Brain microvascular endothelial cell (primary cell): ENCODE data around the gene XPNPEP2.

Source experiments
- DNase-seq: peaks from one replicate; pipeline ENCODE4 v3.0.0-alpha.2; 2020
- H3K27ac ChIP-seq: fragments of 250-450 bp; sonication (Bioruptor Pico); 2 replicates; pipeline ENCODE4 v1.5.1; 2020; ENCODE audit warnings: mild to moderate bottlenecking, moderate library complexity
- H3K27me3 ChIP-seq: fragments of 250-450 bp; sonication (Bioruptor Pico); replicated peaks from 2 replicates; pipeline ENCODE4 v1.5.1; 2020; ENCODE audit warnings: mild to moderate bottlenecking
- H3K36me3 ChIP-seq: fragments of 250-450 bp; sonication (Bioruptor Pico); replicated peaks from 2 replicates; pipeline ENCODE4 v1.5.1; 2020; ENCODE audit warnings: mild to moderate bottlenecking
- H3K4me3 ChIP-seq: 2 replicates; pipeline ENCODE4 v1.5.1; 2011; ENCODE audit warnings: low read depth, mild to moderate bottlenecking, control low read depth, low read length, moderate library complexity
- CTCF ChIP-seq: IDR thresholded peaks from 2 replicates; pipeline ENCODE4 v1.5.1; 2011; ENCODE audit warnings: low read depth, mild to moderate bottlenecking, moderate library complexity, low read length, control low read depth, inconsistent platforms; ENCODE audit errors: missing control alignments
- in situ Hi-C: cut with HindIII; loops from 2 replicates; pipeline ENCODE4 v1.10.0; 2017; ENCODE audit warnings: low sequenced_read_pairs, low pct_ligation_motif_present

Gene XPNPEP2

DNA sequence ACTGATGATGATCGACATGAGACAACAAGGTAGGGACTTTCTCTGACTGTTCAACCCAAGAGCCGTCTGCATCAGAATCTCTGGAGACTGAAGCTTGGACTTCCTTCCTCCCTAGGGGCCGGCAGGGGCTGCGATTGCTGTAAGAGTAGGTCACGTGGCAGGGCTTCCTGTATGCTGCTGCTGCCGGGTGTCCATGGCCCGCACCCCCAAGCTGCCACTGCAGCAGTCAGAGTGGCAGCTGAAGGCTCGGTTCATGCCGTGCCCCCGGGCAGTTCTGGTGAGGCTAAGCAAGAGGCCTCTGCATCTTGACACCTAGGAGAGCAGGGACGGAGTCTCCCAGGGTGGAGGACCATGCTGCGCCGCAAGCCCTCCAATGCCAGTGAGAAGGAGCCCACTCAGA is 41.0 kb downstream of the XPNPEP2 start, which contains the start of gene SASH3:
SASH3 (plus strand) TSS at position 203 of the 400 bp plus-strand sequence; CDS start at position 352, 149 bp downstream.
- Histone ChIP-seq H3K36me3 (no peaks in the 10 kb centered on the region), H3K27me3 (no peaks in the 10 kb centered on the region), H3K4me3 (no peak within 1 kb of the TSS), H3K27ac (no peak within 1 kb of the TSS)
- no peak for TF ChIP-seq CTCF
- in situ Hi-C loops: no loop called here
- DNase-seq: no peak

GRCh38 chrX:129780441-129781105 is 41.8 kb downstream of the XPNPEP2 start:
- no peak overlapping the region for H3K4me3 ChIP-seq

GRCh38 chrX:129781134-129781672 is 42.4 kb downstream of the XPNPEP2 start:
- H3K36me3 ChIP-seq: no peaks in the 10 kb centered on the region
- no peak overlapping the region for H3K27ac ChIP-seq
- DNase-seq: no peak
- no peak for TF ChIP-seq CTCF
- in situ Hi-C loops: no loop called here
- no peak overlapping the region for H3K4me3 ChIP-seq
- H3K27me3 ChIP-seq: no peaks in the 10 kb centered on the region

More at GRCh38 chrX:129780441-129781105, 41.8 kb downstream of the XPNPEP2 start:
- no peak for DNase-seq
- Histone ChIP-seq H3K27me3 (no peaks in the 10 kb centered on the region), H3K36me3 (no peaks in the 10 kb centered on the region), H3K27ac (no peak overlapping the region)
- in situ Hi-C loops: no loop called here
- TF ChIP-seq CTCF: no peak

GRCh38 chrX:129781680-129782495 is 43.1 kb downstream of the XPNPEP2 start:
- Histone ChIP-seq H3K27me3 (no peaks in the 10 kb centered on the region), H3K4me3 (no peak overlapping the region), H3K27ac (no peak overlapping the region), H3K36me3 (no peaks in the 10 kb centered on the region)
- TF ChIP-seq CTCF: no peak
- in situ Hi-C loops: no loop called here
- no peak for DNase-seq

DNA sequence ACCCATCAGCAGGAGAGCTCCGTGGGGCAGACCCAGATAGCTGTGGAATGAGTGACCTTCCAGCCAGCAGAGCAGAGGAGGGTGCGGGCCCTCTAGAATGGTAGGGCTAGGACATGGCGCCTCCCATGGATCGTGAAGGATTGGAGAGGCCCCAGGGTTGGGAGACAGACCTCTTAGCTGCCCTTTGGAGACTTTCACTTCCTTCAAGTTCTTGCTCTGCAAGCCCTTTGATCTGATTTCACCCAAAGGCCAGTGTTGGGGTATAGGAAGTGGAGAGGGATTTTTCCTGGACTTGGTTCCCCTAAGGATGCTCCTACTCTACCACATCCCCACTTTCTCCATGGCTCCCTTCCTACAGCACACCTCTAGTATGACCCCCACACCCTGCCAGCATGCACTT is 43.9 kb downstream of the XPNPEP2 start:
- no peak overlapping the region for H3K4me3 ChIP-seq
- DNase-seq: no peak
- H3K27ac ChIP-seq: no peak overlapping the region
- in situ Hi-C loops: no loop called here
- TF ChIP-seq CTCF: no peak
- H3K27me3 ChIP-seq: no peaks in the 10 kb centered on the region
- H3K36me3 ChIP-seq: no peaks in the 10 kb centered on the region
